Esophagus mucosa (tissue), 1 donor: ENCODE measurements around the gene ZNF248. TPM values are rescaled to one million over a fixed set of nuclear protein-coding genes. Genes with fewer than 3 reads are reported as not detected.

ENCODE experiments used
- ATAC-seq: fragments of 200-7000 bp; cut with Tn5 transposase; one replicate; pipeline ENCODE4 v1.9.1; 2020
- total RNA-seq: library from RNA; stranded (reverse); gene quantifications from one replicate; pipeline ENCODE4 v1.2.4, GENCODE V29; 2023
- donor health status: DM: yes; HTN: yes; CAD: no.

ZNF248 gene
- total RNA-seq, 1 donor from 2014 or later = 3.2 TPM

DNA sequence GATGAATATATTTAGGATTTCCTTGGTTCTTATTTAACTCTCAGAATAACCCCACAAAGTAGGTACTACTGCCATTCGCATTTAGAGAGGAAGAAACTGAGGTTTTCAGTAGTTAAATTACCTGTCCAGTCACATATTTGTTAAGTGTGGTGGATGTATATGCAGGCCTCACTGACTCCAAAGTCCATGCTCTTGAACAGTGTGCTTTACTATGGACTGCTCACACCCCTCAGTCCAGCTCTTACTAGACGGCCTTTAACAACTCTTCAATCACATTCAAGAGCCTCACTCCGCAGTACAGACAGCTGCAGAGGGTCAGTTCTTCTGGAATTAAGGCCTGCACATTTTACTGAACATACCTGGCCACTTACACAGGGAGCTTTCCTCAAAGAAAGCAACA, 36.2 kb downstream of the ZNF248 start:
- no peak for ATAC-seq

DNA sequence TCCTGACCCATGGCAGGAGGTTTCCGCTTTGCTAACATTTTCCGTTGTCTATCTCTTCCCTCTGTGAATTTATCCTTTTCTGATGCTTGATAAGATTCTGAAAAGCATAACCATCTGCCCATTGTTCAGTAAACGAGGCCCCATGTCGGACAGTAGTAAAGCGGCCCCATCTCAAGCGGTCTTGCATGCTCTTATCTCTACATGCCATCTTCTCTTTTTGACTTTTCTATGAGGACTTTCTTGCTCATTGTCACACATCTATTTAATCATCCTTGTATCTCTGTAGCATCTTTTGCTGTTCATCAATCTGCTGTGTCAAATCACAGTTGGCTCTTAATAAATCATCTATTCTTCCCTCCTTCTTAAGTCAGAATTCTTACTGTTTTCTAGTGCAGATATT, 37.6 kb downstream of the ZNF248 start:
- no peak for ATAC-seq

DNA sequence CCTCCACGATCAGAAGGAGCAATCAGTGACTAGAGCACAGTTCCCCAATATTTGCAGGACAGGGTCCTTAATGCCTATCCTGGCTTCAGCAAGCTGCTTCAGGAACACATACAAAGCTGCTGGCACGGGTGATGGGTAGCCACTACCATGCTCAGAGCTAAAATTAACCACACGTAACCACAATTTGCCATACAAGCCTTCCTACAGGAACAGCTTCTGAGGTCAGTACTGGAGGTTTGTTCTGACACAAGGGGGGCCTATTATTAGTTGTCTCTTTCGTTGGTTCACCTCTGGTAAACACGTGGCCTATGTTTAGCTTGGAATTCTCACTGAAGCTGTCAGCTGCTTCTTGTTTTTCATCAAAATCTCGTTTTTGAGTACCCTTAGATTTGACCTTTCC, 41.1 kb downstream of the ZNF248 start:
- no peak for ATAC-seq

DNA sequence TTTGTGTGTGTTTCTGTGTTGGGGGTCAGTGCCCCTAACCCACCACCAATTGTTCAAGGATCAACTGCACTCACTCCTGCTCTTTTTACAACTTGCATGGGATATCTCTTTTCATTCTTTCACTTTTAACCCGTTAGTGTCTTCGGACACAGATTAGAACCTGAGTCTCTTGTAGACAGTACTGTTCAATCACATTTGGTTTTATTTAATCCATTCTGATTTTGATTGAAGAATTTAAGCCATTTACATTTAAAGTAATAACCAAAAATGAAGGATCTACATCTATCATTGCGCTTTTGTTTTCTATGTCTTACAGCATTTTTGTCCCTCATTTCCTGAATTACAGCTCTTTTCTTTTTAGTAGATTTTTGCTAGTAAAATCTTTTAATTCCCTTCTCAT, 43.6 kb downstream of the ZNF248 start:
- ATAC-seq = no peak

DNA sequence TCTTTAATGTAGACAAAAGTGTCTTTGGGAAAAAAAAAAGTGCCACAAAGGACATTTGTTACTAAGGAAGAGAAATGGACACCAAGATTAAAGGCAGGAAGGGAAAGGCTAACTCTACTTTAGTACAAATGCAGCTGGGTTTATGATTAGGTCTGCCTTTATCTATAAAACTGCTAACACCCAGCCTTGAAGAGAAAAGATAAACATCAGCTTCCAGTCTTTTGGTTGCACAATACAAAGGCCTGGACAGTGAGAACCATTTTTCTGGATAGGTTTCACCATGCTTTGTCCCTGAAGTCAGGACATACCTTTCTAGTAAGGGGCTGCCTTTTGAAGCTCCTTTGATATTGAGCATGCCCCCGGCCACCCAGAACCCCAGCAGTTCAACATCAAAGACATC, 45.1 kb downstream of the ZNF248 start:
- ATAC-seq = no peak

DNA sequence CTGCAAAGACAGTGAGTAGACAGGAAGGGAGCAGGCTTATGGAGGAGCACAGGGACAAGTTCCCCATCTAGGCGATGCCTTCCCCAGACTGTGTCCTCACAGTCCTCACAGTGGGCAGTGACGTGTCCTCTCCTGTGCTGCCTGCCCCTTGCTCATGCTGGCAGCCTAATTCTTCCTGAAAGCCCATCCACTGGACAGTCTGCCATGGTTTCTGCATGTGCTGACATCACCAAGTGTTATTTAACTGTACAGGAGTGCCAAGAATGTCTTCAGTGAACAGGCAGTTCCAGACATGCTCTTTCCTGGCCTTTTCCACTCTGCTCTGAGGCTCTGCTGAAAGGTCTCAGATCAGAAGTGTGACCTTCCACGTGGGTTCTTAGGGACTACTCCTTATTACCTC, 54.1 kb downstream of the ZNF248 start:
- no peak for ATAC-seq

DNA sequence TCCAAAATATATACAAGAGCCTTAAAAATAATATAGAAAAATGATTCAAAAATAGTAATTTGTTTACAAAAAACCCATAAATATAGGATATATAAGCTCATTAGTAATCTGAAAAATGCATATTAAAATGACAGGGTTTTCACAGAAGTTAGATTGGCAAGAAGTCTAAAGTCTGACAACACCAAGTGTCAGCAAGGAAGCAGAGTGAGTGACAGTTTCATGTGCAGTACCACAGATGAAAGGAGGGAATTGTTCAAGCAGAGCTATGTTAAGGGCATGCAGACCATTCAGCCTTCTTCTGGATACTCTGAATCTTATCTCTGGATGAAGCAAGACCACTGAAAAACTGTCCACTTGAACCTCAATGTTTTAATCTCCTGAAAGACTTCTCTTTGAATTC, 55.9 kb downstream of the ZNF248 start:
- no peak for ATAC-seq

DNA sequence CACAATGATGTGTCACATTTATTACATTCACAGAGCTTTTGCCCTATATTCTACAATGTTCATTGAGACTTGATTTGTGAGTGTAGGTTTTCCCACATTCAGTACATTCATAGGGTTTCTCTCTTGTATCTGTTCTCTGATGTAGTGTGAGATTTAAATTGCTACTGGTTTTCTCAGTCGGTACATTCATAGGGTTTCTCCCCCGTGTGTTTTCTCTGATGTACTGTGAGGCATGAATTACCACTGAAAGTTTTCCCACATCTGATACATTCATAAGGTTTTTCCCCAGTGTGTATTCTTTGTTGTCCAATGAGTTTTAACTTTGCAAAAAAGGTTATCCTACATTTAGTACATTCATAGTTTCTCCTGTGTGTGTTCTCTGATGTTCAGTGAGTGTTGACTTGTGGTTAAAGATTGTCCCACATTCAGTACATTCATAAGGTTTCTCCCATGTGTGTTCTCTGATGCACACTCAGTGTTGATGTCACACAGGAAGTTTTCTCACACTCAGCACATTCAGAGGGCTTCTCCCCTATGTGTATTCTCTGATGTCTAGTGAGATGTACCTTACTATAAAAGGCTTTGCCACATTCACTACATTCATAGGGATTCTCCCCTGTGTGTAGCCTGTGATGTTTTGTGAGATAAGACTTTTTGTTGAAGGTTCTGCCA, 63.0 kb downstream of the ZNF248 start:
- no peak for ATAC-seq

DNA sequence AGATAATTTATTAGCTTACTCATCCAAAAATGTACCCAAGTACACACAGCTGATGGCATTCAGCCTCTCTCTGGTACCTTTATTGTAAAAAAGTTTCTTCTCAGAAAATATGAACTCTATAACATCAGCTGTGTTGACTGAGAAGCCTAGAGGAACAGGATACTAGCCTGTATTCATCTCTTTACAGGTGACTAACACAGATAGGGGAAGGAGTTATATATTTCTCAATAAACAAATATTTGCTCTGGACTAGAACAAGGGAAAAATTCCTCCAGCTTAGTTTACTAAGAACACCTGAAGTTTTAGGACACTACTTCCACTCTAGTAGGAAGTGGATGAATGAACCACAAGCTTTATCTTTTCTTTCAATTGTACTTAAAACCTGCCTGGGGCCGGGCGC, 67.8 kb downstream of the ZNF248 start:
- no peak for ATAC-seq

DNA sequence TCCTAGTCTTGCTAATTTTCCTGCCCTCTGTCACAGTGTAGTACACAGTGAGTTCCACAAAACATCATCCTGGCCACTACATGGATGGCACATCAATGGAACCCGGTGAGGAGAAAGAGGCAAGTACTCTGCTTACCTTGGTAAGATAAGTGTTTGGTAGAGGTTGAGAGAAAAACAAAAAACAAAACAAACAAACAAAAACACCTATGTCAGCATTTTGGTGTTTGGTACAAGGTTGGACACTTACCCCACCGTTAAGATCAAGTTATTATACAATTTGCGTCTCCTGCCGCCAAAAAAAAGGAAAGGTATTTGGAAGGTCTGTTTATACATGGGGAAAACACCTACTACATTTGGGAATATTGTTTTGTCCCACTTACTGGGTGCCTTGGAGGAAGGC, 72.7 kb downstream of the ZNF248 start:
- ATAC-seq = no peak

DNA sequence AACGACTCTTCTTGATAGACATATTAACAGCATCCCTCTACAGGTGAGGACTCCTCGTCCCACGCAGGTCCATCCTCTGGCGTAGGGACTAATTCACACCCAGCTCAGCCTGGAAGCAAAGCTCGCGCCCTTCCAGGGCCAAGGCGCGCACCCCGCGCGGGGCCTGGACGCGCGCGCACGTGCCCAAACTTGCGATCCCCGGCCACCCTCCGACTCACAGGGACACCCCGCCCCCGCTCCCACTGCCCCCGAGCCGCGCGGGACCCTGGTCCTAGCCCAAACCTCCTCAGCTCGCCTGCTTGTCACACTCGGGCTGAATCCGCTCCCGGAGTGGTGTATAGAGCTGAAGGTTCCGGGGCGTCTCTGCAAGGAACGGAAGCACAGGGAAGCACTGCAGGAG, 76.9 kb downstream of the ZNF248 start:
- no peak for ATAC-seq

DNA sequence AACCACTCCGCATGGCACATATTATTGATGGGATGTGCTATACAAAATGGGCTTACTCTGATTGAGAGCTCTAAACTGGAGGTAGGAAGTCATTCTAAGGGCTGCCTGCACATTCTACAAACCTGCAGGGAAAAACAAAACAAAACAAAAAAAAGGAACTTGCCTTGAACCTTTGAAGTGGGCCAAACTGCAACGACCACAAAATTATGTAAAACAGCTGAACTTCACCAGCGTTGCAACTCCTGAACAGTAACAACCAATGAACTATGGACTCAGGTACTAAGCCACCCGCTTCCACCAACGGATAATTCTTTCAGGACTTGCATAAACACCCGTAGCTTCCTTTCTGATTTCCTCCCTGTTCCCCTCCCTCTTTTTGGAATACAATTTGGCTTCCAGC, 80.4 kb downstream of the ZNF248 start:
- ATAC-seq = no peak

DNA sequence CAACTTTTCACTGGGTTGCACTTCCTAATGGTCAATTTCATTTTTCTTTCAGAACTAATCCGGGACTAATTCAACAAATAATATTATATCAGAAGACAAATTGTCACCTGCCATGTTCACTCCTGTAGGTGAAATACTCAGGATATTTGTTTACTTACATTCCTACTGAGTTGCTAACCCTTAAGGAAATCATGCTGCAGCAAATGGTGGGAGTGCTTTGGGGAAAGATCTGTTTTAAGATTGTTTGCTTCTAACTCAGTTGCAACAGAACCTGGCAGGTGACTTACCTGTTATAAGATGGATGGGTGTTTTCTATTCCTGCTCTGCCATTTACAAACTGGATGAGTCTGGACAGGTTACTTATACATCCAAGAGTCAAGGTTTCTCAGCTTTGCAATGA, 81.8 kb downstream of the ZNF248 start:
- no peak for ATAC-seq

DNA sequence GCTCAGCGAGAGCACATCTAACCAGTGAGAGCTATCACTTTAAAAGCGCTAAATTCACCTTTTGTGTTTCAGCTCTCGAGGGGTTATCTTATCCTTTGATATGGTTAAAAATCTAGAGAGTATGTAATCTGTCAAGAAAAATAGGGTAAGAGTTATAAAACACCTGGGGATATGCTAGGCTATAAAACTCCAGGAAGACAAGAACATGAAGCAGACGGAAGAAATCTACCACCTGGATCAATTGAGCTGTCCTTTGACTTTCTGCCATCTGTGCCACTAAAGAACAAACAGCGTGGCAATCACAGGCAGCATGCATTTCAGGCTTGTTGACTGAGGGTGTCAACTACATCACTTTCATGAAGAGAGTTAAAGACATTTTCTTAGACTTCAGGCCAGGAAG, 83.1 kb downstream of the ZNF248 start:
- ATAC-seq = no peak

DNA sequence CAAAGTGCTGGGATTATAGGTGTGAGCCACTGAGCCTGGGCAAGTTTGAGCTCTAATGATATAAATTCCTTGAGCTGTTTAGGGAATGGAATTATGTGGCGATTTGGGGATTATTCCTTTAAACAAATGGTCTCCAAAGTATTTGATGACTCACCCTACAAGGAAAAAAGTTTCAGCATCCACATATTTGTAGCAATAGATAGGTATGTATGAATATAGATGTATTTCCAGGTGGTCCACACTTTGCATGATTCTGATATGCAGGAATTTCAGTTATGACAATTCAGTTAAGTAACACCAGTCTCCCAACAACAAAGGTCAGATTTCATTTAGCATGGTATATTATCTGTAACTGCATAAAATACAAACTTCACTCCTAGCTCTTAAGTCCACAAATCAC, 92.2 kb downstream of the ZNF248 start:
- no peak for ATAC-seq

DNA sequence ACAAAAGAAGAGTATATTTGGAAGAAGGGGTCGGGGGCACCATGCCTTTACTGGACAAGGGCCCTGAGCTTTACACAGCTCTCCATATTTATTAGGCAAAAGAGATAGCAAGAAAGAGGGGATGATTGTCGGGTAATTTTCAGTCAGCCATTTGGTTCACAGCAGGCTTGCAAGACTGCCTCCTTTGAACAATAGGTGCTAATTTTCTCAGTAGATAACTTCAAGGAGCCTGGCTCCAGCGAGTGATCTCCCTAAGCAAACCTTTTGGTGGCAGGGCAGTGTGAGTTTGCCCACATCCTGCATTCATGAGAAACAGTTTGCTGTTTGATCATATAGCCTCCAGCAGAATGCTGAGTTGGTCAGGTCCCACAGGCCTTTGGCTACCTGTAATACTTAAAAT, 94.3 kb downstream of the ZNF248 start:
- ATAC-seq = no peak

DNA sequence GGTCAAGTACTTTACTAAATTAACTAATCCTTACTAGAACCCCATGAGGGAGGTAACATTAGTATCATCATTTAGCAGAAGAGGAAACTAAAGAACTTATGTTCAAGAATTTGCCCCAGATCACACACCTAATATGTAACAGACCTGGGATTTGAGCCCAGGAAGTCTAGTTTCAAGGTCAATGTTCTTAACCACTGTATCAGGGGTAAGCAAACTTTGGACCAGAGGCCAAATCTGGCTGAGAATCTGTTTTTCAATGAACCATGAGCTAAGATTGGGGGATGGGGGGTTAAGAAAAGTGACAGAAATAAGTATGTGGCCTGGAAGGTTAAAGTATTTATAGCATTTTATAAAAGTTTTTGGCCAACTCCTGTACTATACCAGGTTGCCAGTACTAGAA, 95.1 kb downstream of the ZNF248 start:
- ATAC-seq = no peak

DNA sequence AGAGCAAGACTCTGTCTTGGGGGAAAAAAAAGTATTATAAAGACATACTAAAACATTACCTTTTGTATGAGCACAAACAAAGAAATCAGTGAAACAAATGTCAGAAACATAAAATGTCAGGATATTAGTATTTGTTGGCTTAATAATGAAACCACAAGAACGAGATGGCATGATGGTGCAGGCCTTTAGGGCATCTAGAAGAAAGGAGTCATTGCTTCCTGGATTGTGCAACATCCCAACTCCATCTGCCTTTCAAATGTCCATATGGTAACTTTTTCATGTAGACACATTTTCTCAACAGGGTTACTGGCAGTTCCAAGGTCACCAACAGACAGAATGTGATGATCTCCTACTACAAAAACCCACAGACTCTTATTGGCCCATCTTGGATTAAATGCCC, 96.6 kb downstream of the ZNF248 start:
- ATAC-seq = no peak

DNA sequence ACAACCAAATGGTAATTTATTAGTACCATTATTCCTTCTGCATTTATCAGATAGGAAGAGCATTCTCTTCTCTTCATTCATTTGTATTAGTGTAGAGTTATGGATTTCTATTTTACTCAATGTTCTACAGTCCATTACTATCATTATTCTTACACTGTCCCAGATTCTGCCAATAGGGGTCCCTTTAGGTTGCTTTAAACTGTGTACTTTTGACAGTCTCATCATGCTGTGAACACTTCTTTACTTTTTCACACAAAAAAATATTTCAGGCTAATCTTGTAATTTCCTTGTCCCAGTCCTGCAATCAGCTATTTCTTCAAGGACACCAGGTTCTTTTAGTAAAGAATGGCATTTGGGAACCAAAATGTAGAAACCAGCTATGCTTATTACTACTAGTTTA, 99.3 kb downstream of the ZNF248 start:
- no peak for ATAC-seq

DNA sequence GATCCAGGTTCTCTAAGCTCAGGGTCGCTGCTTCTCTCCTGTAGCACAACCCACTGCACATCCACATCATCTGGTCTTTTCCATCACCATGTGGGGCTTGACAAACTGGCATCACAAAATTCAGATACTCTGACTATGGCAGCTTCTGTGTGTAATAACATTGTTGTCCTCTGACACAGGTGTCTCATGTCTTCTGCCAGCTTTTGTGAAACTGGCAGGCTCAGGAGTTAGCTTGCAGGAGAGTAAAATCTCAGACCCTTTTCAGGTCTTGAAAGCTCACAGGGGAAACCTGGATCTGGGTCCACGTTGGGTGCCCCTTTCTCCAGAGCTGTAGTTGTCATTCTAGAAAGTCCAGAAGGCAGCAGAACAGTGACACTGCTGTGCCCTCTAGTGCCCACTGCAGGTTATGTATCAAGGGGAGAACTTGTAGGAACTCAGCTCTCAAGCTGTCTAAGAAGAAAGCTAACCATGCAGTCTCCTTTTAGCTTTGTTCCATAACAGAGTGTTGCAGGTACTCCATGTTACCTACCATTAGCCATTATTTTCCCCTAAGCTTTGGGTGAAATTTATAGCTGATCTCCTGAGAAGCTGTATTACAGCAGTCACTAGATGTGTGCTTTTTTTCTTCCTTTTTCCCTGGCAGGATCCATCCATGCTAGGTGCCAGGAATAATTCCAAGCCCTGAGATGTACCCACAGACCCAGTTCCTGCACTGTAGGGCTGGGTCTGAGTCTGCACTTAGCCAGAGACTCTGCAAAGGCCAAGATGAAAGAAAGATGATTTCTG, 102.7 kb downstream of the ZNF248 start:
- ATAC-seq = no peak

DNA sequence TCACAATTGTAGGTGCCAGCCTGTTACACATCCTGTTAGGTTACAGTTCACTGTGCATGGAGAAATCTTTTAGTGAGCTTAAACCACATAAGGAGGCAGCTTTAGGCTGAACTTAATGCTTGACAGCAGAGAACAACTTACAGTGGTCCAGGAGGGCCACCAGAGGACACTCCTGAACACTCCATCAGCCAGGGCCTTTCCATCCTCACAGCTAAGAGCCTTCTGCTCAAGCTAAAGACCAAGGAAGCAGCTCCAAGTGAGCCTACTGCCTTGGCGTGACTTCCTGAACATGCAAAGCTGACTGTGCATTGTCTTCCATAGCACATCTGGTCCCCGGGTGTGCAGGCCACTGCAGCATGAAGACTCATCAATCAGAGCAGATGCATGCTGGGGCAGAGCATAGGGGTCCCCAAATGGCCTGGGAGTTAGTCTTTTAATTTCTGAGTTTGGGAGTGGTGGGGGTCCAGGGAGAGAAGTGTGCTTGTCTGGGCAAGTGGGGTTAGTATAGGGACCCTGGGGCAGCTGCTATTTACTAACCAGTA, 105.0 kb downstream of the ZNF248 start:
- ATAC-seq = no peak

DNA sequence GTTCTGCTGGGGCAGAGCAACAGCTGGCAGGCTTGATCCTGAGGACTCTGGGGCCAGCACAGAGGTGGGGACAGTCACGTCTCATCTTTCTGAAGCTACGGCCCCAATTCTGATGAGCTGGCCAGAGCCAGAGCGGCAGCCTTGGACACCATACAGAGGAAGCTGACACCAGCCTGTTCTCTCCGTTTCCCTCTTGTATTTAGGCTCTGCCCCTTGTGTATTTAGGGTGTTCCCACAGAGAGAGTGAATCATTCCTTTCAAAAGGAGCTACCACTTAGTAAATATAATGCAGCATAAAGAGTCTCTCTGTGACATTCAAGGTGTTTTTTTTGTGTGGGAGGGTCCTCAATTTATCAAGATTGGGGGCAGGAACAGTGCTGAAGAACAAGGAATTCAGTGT, 109.2 kb downstream of the ZNF248 start:
- no peak for ATAC-seq

DNA sequence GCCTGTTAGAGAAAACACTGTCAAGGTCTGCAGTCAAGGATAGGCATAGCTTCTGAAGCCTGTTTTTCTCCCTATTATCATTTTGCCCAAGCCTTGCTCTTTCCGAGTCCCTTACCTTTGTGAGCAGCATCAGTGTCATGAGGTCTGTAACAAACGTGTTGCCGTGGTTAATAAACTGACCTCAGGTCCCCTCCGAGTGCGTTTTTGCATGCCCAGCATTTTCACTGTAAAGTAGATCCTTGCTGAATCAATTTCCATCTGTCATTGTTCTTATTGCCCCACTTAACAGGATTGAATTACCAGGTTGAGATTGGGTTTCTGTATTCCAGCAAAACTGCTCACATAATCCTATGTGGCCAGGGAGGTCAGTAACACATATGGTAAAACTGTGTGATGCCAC, 110.3 kb downstream of the ZNF248 start:
- ATAC-seq = no peak

DNA sequence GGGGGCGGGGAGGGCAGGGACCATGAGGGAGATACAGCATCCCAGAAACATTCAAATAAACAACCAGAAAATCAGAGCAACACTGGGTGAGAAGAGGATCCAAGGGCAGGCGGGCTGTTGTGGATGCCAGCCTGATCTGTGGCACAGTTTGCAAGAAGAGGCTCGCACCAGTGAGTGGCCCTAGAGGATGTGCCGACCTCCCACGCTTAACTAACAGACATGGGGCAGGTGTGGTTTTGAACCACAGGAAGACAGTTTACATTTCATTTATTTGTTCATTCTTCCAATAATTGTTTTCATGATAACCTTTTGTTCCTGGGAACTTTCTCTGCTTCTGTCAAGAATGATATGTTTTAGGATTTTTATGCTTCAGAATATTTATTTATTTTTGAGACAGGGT, 115.6 kb downstream of the ZNF248 start:
- ATAC-seq = no peak
